Neural progenitor cell (in vitro differentiated cells): ENCODE data around the gene LIPC.

Source experiments
- EZH2 ChIP-seq: fragments of 200-600 bp; sonication (generic); IDR thresholded peaks from 2 replicates; pipeline ENCODE4 v1.6.1; 2017; ENCODE audit warnings: antibody characterized with exemption, mild to moderate bottlenecking, moderate library complexity
- TF ChIP-seq, protein P1 (sequence below): fragments of 200-600 bp; sonication (generic); IDR thresholded peaks from 2 replicates; pipeline ENCODE4 v1.5.1; 2017; ENCODE audit warnings: antibody characterized with exemption, mild to moderate bottlenecking

DNA sequence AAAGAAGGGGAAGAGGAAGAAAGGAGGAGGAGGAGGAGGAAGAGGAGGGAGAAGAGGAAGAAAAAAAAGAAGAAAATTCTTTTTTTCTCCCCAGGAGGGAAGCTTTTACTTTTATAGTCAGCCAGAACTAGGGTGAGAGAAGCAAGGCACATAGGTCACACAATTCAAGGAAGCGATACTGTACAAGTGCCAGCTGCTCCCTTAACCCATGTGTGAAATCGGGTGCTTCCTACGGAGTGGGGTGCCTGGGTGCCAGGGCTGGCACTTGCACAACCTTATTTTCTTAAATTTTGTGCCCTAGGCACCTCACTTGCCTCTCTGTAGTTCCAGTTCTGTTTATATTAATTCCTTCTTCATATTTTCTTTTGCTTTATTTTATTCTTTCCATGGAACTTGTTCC is 150.4 kb downstream of the LIPC start:
- TF ChIP-seq, protein P1, sequence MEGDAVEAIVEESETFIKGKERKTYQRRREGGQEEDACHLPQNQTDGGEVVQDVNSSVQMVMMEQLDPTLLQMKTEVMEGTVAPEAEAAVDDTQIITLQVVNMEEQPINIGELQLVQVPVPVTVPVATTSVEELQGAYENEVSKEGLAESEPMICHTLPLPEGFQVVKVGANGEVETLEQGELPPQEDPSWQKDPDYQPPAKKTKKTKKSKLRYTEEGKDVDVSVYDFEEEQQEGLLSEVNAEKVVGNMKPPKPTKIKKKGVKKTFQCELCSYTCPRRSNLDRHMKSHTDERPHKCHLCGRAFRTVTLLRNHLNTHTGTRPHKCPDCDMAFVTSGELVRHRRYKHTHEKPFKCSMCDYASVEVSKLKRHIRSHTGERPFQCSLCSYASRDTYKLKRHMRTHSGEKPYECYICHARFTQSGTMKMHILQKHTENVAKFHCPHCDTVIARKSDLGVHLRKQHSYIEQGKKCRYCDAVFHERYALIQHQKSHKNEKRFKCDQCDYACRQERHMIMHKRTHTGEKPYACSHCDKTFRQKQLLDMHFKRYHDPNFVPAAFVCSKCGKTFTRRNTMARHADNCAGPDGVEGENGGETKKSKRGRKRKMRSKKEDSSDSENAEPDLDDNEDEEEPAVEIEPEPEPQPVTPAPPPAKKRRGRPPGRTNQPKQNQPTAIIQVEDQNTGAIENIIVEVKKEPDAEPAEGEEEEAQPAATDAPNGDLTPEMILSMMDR: no peak
- TF ChIP-seq EZH2: no peak
